HepG2 (cell line): ENCODE results near the gene MRPS2. TPM values are rescaled to one million over a fixed set of nuclear protein-coding genes. Genes with fewer than 3 reads are reported as not detected.

Experiments
- ATAC-seq: fragments of 200-7000 bp; cut with Tn5 transposase; 3 replicates; pipeline ENCODE4 v1.9.1; 2020; ENCODE audit warnings: mild to moderate bottlenecking, moderate library complexity
- BruUV-seq: library from RNA; stranded (reverse); fragments of 400-500 nt; replicated peaks from 2 replicates; lab custom pipeline; 2021; lab: Mats Ljungman, UMichigan
- CTCF ChIA-PET: fragments of 300-600 bp; formaldehyde crosslinking; extraction: SDS; loops from one replicate; lab custom pipeline; 2021; ENCODE audit warnings: low total read pairs, inconsistent platforms, low intra/inter-chr PET ratio; lab: Yijun Ruan, JAX
- POLR2A ChIA-PET: fragments of 350-600 bp; sonication (Branson Sonifier 250); formaldehyde crosslinking; loops from one replicate; lab custom pipeline; 2020; ENCODE audit warnings: antibody characterized with exemption, inconsistent platforms; lab: Yijun Ruan, JAX
- DNase-seq: peaks from one replicate; pipeline ENCODE4 v3.0.0-alpha.2; 2015; ENCODE audit warnings: low spot score
- FAIRE-seq: peaks from 3 replicates; lab custom pipeline; 2011; peaks lifted over from hg19 to GRCh38; lab: Jason Lieb, UNC
- H2AFZ ChIP-seq: one replicate; pipeline ENCODE4 v1.6.1; 2011; ENCODE audit warnings: low read length, inconsistent platforms
- H3K27ac ChIP-seq: fragments of 300-600 bp; 3 replicates; pipeline ENCODE4 v1.8.0; 2011; ENCODE audit warnings: mixed run types, mild to moderate bottlenecking, mixed read lengths, low read length, inconsistent platforms; ENCODE audit not compliant: insufficient read depth; ENCODE audit errors: extremely low read length
- H3K27me3 ChIP-seq, 2 experiments: fragments of 200-600 bp in 1 of 2; 2 replicates in 1 of 2; 3 replicates in 1 of 2; pipeline versions ENCODE4 v1.6.0 to v1.8.0; 2011; ENCODE audit warnings: low read length in 2 of 2, mild to moderate bottlenecking in 2 of 2, moderate library complexity in 2 of 2, inconsistent platforms in 1 of 2; ENCODE audit not compliant: insufficient read depth in 2 of 2, control insufficient read depth in 1 of 2
- H3K36me3 ChIP-seq, 2 experiments: fragments of 200-600 bp in 1 of 2; replicated peaks in 1 of 2; 2 replicates in 1 of 2; 3 replicates in 1 of 2; pipeline versions ENCODE4 v1.5.1 to v1.8.0; 2011; ENCODE audit warnings: low read length in 2 of 2, inconsistent platforms in 1 of 2; ENCODE audit not compliant: insufficient read depth in 2 of 2, control insufficient read depth in 1 of 2
- H3K4me1 ChIP-seq: 2 replicates; pipeline ENCODE4 v1.5.1; 2012; ENCODE audit warnings: low read length, inconsistent platforms; ENCODE audit not compliant: insufficient read depth
- H3K4me2 ChIP-seq: 2 replicates; pipeline ENCODE4 v1.6.0; 2011; ENCODE audit warnings: low read depth, low read length, inconsistent platforms
- H3K4me3 ChIP-seq, 3 experiments: fragments of 200-600 bp in 1 of 3; sonication (generic), shearing (Covaris generic) in 1 of 3; replicated peaks in 1 of 3; 2 replicates each; pipeline ENCODE4 v1.5.1; 2011 to 2016; ENCODE audit warnings: low read length in 3 of 3, inconsistent platforms in 2 of 3, low read depth in 2 of 3, mild to moderate bottlenecking in 2 of 3, control low read depth in 1 of 3, mixed read lengths in 1 of 3; ENCODE audit not compliant: insufficient read depth in 1 of 3
- H3K79me2 ChIP-seq: one replicate; pipeline ENCODE4 v1.6.1; 2011; ENCODE audit warnings: low read length, inconsistent platforms; ENCODE audit not compliant: insufficient read depth
- H3K9ac ChIP-seq: 2 replicates; pipeline ENCODE4 v1.6.0; 2011; ENCODE audit warnings: mild to moderate bottlenecking, low read depth, low read length, inconsistent platforms; ENCODE audit not compliant: insufficient read depth
- H3K9me3 ChIP-seq: 2 replicates; pipeline ENCODE4 v1.5.1; 2012; ENCODE audit warnings: mild to moderate bottlenecking, low read length
- H4K20me1 ChIP-seq: 2 replicates; pipeline ENCODE4 v1.6.0; 2011; ENCODE audit warnings: inconsistent platforms, mild to moderate bottlenecking, low read length, moderate library complexity; ENCODE audit not compliant: insufficient read depth
- AGO2 ChIP-seq: fragments of 200-400 bp; formaldehyde crosslinking; optimal IDR thresholded peaks from 2 replicates; pipeline ENCODE3; 2017; ENCODE audit warnings: mild to moderate bottlenecking, low read depth, low read length, moderate library complexity
- CENPT ChIP-seq: sonication (generic); formaldehyde crosslinking; IDR thresholded peaks from 2 replicates; pipeline ENCODE4 v1.8.0; 2022; ENCODE audit warnings: low read depth, mild to moderate bottlenecking, moderate library complexity, missing genetic modification reagents
- IKZF4 ChIP-seq: sonication (generic); formaldehyde crosslinking; IDR thresholded peaks from 2 replicates; pipeline ENCODE4 v1.5.1; 2020; ENCODE audit warnings: borderline replicate concordance, mild to moderate bottlenecking, low read depth, missing genetic modification reagents; ENCODE audit errors: not compliant biosample characterization
- KLF12 ChIP-seq: sonication (generic); formaldehyde crosslinking; IDR thresholded peaks from 2 replicates; pipeline ENCODE4 v1.4.0; 2020; ENCODE audit warnings: missing genetic modification reagents, borderline replicate concordance
- NRL ChIP-seq: sonication (generic); formaldehyde crosslinking; IDR thresholded peaks from 2 replicates; pipeline ENCODE4 v1.5.0; 2020; ENCODE audit warnings: missing genetic modification reagents, mild to moderate bottlenecking, moderate library complexity, borderline replicate concordance
- POLR2A ChIP-seq, 2 experiments: IDR thresholded peaks; 2 replicates each; pipeline ENCODE4 v1.6.1; 2011; ENCODE audit warnings: low read depth in 2 of 2, low read length in 2 of 2, mild to moderate bottlenecking in 1 of 2, moderate library complexity in 1 of 2; ENCODE audit not compliant: insufficient read depth in 1 of 2
- SMC3 ChIP-seq: IDR thresholded peaks from 2 replicates; pipeline ENCODE4 v1.6.1; 2011; ENCODE audit warnings: low read length, improper control_type of control experiment
- THAP9 ChIP-seq: sonication (generic); formaldehyde crosslinking; IDR thresholded peaks from 2 replicates; pipeline ENCODE4; 2020; ENCODE audit warnings: missing genetic modification reagents, mild to moderate bottlenecking, borderline replicate concordance
- YEATS4 ChIP-seq: sonication (generic); formaldehyde crosslinking; IDR thresholded peaks from 2 replicates; pipeline ENCODE4 v1.4.0; 2020; ENCODE audit warnings: missing genetic modification reagents, borderline replicate concordance
- ZBTB44 ChIP-seq: sonication (generic); formaldehyde crosslinking; IDR thresholded peaks from 2 replicates; pipeline ENCODE4 v1.4.0; 2020; ENCODE audit warnings: missing genetic modification reagents
- ZNF143 ChIP-seq: sonication (generic); formaldehyde crosslinking; IDR thresholded peaks from 2 replicates; pipeline ENCODE4 v1.4.0; 2020; ENCODE audit warnings: missing genetic modification reagents
- WGBS: methylation state at CpG from one replicate; pipeline ENCODE4 v1.1.6; 2017; ENCODE audit warnings: low lambda C conversion rate; 5-methylcytosine and 5-hydroxymethylcytosine counted together
- in situ Hi-C: cut with HindIII; loops from 2 replicates; pipeline ENCODE4 v1.10.0; 2017; ENCODE audit warnings: low pct_unique_long_range_greater_than_20kb; ENCODE audit not compliant: extremely low pct_ligation_motif_present
- intact Hi-C: fragments of 100-400 bp; cut with micrococcal nuclease; formaldehyde crosslinking; loops from one replicate; pipeline ENCODE4 v1.10.0; 2022; ENCODE audit not compliant: unreplicated experiment
- polyA plus RNA-seq, 8 experiments: library from polyadenylated mRNA; depleted of rRNA in 3 of 8; stranded (reverse) in 7 of 8; unstranded in 1 of 8; fragments of >200 nt; fragmentation: Illumina TruSeq in 4 of 8; extraction: Trizol in 4 of 8; gene quantifications; 2 replicates each; pipeline versions ENCODE4 v1.2.1 to v1.2.3, GENCODE V29; 2011 to 2016; ENCODE audit warnings: low read depth in 4 of 8, missing spikeins in 1 of 8, mixed read lengths in 1 of 8; ENCODE audit not compliant: insufficient read depth in 1 of 8
- total RNA-seq, 5 experiments: library from RNA; depleted of rRNA; stranded (reverse); fragments of >200 nt; fragmentation: Illumina TruSeq; extraction: Trizol; gene quantifications; 2 replicates each; pipeline ENCODE4 v1.2.3, GENCODE V29; 2016; ENCODE audit warnings: low read depth in 1 of 5
- TF ChIP-seq, protein P1 (sequence below): sonication (generic); formaldehyde crosslinking; IDR thresholded peaks from 2 replicates; pipeline ENCODE4 v1.4.0; 2020; ENCODE audit warnings: mild to moderate bottlenecking, missing genetic modification reagents
- TF ChIP-seq, protein P2 (sequence below): sonication (generic); formaldehyde crosslinking; IDR thresholded peaks from 2 replicates; pipeline ENCODE4 v1.4.0; 2020; ENCODE audit warnings: missing genetic modification reagents

Gene MRPS2
- total and polyA plus RNA-seq, 2 of the 13 experiments (the other 11 are each of a cell fraction or from before 2014, with no cell fraction given) = 44.4 to 86.7 TPM

- H2AFZ ChIP-seq = no peak overlapping the region
- peaks cover 9 to 20% of the 10 kb centered on the region in 2 experiments; a peak in 4 of 5 replicates for H3K36me3 ChIP-seq
- peak overlapping the region; percentile 86 for H3K9ac ChIP-seq
- ATAC-seq = peak; percentile 69
- FAIRE-seq = no peak
- H3K27ac ChIP-seq = peak overlapping the region; percentile 75
- no peaks in the 10 kb centered on the region; a peak in 1 of 5 replicates for H3K27me3 ChIP-seq
- H3K4me3 ChIP-seq = peak overlapping the region; percentile 93 to 97 (median 95)
- H3K79me2 ChIP-seq = peaks cover 16% of the 10 kb centered on the region
- peak; percentile 38 for DNase-seq
- BruUV-seq = no TSS peak
- WGBS = 0% methylated on average over 9 of the region's 76 CpGs
- peaks cover 49% of the 10 kb centered on the region for H3K4me1 ChIP-seq
- POLR2A ChIA-PET = interaction anchor here (1.2 to 1.5 kb wide), 3 partner anchors 11 to 25 kb away, joined by 5 to 16 read pairs (median 12); partner anchors contain the start of gene MRPS2
- CTCF ChIA-PET = no interaction called here
- no peaks in the 10 kb centered on the region for H3K9me3 ChIP-seq
- H4K20me1 ChIP-seq = no peaks in the 10 kb centered on the region; the same call in 1 of the 2 replicates
- in situ Hi-C loops = no loop called here
- intact Hi-C loops = loop anchor here (2.0 kb wide), 1 partner anchor 20 kb away; the partner anchor contains the start of gene MRPS2
- peak overlapping the region; percentile 96 for H3K4me2 ChIP-seq
- TF ChIP-seq SMC3 = no peak
- TF ChIP-seq AGO2 = peak; percentile 49
- TF ChIP-seq NRL (CRISPR knock-in tag) = no peak
- TF ChIP-seq KLF12 (CRISPR knock-in tag) = peak; percentile 59; the same call in 1 of the 2 replicates
- TF ChIP-seq ZNF143 (CRISPR knock-in tag) = no peak
- TF ChIP-seq IKZF4 = no peak
- TF ChIP-seq, protein P1, sequence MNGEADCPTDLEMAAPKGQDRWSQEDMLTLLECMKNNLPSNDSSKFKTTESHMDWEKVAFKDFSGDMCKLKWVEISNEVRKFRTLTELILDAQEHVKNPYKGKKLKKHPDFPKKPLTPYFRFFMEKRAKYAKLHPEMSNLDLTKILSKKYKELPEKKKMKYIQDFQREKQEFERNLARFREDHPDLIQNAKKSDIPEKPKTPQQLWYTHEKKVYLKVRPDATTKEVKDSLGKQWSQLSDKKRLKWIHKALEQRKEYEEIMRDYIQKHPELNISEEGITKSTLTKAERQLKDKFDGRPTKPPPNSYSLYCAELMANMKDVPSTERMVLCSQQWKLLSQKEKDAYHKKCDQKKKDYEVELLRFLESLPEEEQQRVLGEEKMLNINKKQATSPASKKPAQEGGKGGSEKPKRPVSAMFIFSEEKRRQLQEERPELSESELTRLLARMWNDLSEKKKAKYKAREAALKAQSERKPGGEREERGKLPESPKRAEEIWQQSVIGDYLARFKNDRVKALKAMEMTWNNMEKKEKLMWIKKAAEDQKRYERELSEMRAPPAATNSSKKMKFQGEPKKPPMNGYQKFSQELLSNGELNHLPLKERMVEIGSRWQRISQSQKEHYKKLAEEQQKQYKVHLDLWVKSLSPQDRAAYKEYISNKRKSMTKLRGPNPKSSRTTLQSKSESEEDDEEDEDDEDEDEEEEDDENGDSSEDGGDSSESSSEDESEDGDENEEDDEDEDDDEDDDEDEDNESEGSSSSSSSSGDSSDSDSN (CRISPR knock-in tag) = peak; percentile 87
- TF ChIP-seq YEATS4 = 0 out of 2 replicates have a peak, but pooled peaks have one; percentile 25
- no peak for TF ChIP-seq CENPT
- TF ChIP-seq, protein P2, sequence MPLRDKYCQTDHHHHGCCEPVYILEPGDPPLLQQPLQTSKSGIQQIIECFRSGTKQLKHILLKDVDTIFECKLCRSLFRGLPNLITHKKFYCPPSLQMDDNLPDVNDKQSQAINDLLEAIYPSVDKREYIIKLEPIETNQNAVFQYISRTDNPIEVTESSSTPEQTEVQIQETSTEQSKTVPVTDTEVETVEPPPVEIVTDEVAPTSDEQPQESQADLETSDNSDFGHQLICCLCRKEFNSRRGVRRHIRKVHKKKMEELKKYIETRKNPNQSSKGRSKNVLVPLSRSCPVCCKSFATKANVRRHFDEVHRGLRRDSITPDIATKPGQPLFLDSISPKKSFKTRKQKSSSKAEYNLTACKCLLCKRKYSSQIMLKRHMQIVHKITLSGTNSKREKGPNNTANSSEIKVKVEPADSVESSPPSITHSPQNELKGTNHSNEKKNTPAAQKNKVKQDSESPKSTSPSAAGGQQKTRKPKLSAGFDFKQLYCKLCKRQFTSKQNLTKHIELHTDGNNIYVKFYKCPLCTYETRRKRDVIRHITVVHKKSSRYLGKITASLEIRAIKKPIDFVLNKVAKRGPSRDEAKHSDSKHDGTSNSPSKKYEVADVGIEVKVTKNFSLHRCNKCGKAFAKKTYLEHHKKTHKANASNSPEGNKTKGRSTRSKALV (CRISPR knock-in tag) = no peak
- peak; percentile 42; the same call in 1 of the 2 replicates for TF ChIP-seq THAP9
- peak; percentile 24 to 50; a peak in 2 of 4 replicates for TF ChIP-seq POLR2A (IDR thresholded peaks at IDR 0.05; ENCODE audit: insufficient read depth in 1 of 2, low read depth in 2 of 2, low read length in 2 of 2)
- no peak for TF ChIP-seq ZBTB44
Observed at GRCh38 chr9:135480071-135480939, 20.2 kb upstream of the MRPS2 start.
